Hematopoietic multipotent progenitor cell (in vitro differentiated cells): ENCODE data around the gene SLC9B1. TPM values are rescaled to one million over a fixed set of nuclear protein-coding genes. Genes with fewer than 3 reads are reported as not detected.
A peak's percentile ranks its signal among the peaks of the same experiment; 100 is the strongest.
"Not testable (repeated sequence)": the region's sequence is repeated elsewhere in the genome, so short reads cannot be mapped to it uniquely, and the experiment has no call there.

Source experiments
- DNase-seq, 3 donors: peaks; one replicate each; pipeline ENCODE4 v3.0.0-alpha.2; 2011 to 2015; ENCODE audit warnings: low read depth in 2 of 3, low spot score in 2 of 3
- total RNA-seq: library from RNA; depleted of rRNA; stranded (reverse); fragments of >200 nt; gene quantifications from one replicate; pipeline ENCODE4 v1.2.3, GENCODE V29; 2012

Gene SLC9B1
- total RNA-seq, 1 donor: 0.81 TPM

GRCh38 chr4:102878901-102879300 is 140.6 kb downstream of the SLC9B1 start:
- DNase-seq: no peak

GRCh38 chr4:102878349-102878748 is 141.2 kb downstream of the SLC9B1 start:
- DNase-seq: not testable (repeated sequence)

- not testable (repeated sequence) for DNase-seq
These were observed 141.9 kb downstream of the SLC9B1 start for GRCh38 chr4:102877477-102878106.

GRCh38 chr4:102871772-102872171 is 147.7 kb downstream of the SLC9B1 start:
- DNase-seq: peak in 2 of 3 donors; percentile 29 to 59

- DNase-seq: no peak
These were observed 149.8 kb downstream of the SLC9B1 start for GRCh38 chr4:102869569-102870197.

GRCh38 chr4:102868781-102869568 is 150.5 kb downstream of the SLC9B1 start, which contains the start of gene CISD2:
TSS of gene CISD2 (plus strand) at chr4:102868992. CDS start at chr4:102869085, 93 bp downstream.
- peak; percentile 86 to 97 (median 96) for DNase-seq

GRCh38 chr4:102868153-102868780 is 151.2 kb downstream of the SLC9B1 start:
- no peak for DNase-seq

GRCh38 chr4:102867278-102868152 is 152.0 kb downstream of the SLC9B1 start:
- DNase-seq: no peak

- DNase-seq: not testable (repeated sequence)
These were observed 154.2 kb downstream of the SLC9B1 start for GRCh38 chr4:102865327-102865726.

GRCh38 chr4:102862747-102863146 is 156.8 kb downstream of the SLC9B1 start:
- no peak for DNase-seq

GRCh38 chr4:102862016-102862415 is 157.5 kb downstream of the SLC9B1 start:
- peak in 1 of 3 donors; percentile 61 for DNase-seq

- no peak for DNase-seq
These were observed 158.7 kb downstream of the SLC9B1 start for GRCh38 chr4:102860611-102861324.

- no peak for DNase-seq
These were observed 160.6 kb downstream of the SLC9B1 start for GRCh38 chr4:102858828-102859464.

Other genes starting within 250 kb of the SLC9B1 start
- gene UBE2D3, start 192.2 kb downstream of the SLC9B1 start, total RNA-seq: 309 TPM
- gene CISD2, start 150.7 kb downstream of the SLC9B1 start, total RNA-seq: 11.0 TPM
- 22.6 TPM for gene SLC9B2, start 57.1 kb upstream of the SLC9B1 start, total RNA-seq
- gene BDH2, start 80.1 kb upstream of the SLC9B1 start, total RNA-seq: 19.9 TPM
- 1.3 TPM for gene CENPE, start 178.6 kb upstream of the SLC9B1 start, total RNA-seq